GM19397 (cell line): ENCODE measurements around the gene CDKL2.

ENCODE experiments used
- ATAC-seq: cut with Tn5 transposase; IDR thresholded peaks from one replicate; pipeline ENCODE4 v1.9.1; 2021; ENCODE audit warnings: mild to moderate bottlenecking, moderate library complexity; ENCODE audit not compliant: unreplicated experiment

The CDKL2 gene

DNA sequence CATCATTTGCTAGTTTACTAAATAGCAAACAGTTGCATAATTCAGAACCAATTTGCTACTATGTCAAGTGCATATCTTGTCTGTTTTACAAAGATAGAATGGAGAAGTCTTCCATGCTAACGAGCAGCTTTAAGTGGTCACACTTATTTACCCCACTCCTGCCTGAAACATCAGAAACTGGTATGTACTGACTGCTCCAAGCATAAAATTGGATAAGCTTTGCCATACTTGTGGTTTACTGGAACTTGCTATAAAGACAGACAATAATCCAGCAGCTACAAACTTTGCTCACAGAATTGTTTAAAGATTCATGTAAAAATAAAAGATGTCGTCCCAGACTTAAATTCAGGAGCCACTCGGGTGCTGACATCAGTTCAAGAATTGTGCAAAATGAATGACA lies 13.3 kb upstream of the CDKL2 start:
- ATAC-seq: no peak

GRCh38 chr4:75639124-75639695 lies 8.9 kb upstream of the CDKL2 start:
- no peak for ATAC-seq

GRCh38 chr4:75637827-75638226 lies 7.5 kb upstream of the CDKL2 start:
- ATAC-seq: no peak

- no peak for ATAC-seq
These were observed 6.8 kb upstream of the CDKL2 start for GRCh38 chr4:75637176-75637575.

- ATAC-seq: no peak
These were observed 4.6 kb upstream of the CDKL2 start for GRCh38 chr4:75634951-75635350.

DNA sequence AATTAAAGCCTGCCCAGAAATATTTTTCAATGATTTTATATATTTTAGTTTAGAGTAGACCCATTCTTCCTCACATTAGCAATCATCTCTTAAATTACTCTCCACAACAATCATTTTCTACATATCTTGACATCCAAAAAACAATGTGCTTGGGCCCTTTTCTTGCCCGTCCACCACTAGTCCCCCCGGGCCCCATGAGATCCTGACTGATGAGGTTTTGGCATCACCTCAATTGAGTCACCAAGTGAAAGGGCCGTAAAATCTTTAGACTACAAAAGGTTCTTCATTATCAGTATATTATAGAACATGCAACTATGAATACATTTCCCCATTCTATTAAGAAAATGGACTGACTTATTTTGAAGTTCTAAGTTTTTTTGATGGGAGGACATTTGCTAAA lies 4.0 kb upstream of the CDKL2 start:
- no peak for ATAC-seq

DNA sequence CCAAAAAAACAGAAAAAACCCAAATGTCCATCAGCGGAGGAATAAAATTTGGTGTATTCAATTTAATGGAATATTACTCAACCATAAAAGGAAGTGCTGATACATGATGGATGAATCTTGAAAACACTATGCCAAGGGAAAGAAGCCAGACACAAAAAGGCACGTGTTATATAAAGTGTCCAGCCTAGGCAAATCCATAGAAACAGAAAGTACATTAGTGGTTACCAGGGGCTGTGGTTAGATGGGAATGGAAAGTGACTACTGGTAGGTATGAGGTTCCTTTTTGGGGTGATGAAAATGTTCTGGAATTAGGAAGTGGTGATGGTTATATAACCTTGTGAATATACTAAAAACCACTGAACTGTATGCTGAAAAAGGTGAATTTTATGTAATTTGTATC lies 3.5 kb upstream of the CDKL2 start:
- ATAC-seq: no peak

GRCh38 chr4:75630937-75631329 lies 605 bp upstream of the CDKL2 start:
- ATAC-seq: no peak

- no peak for ATAC-seq
These were observed 1.1 kb downstream of the CDKL2 start for GRCh38 chr4:75629239-75629638.

DNA sequence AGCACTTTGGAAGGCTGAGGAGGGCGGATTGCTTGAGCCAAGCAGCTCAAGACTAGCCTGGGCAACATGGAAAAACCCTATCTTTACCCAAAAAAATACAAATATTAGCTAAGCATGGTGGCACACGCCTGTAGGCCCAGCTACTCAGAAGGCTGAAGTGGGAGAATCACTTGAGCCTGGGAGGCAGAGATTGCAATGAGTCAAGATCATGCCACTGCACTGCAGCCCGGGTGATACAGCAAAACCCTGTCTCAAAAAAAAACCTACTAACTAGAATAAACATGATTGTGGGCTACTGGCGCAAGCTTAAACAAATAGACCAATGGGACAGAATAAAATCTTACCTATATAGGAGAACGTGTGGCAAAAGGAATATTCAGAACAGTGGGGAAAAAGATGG lies 7.3 kb downstream of the CDKL2 start:
- no peak for ATAC-seq

DNA sequence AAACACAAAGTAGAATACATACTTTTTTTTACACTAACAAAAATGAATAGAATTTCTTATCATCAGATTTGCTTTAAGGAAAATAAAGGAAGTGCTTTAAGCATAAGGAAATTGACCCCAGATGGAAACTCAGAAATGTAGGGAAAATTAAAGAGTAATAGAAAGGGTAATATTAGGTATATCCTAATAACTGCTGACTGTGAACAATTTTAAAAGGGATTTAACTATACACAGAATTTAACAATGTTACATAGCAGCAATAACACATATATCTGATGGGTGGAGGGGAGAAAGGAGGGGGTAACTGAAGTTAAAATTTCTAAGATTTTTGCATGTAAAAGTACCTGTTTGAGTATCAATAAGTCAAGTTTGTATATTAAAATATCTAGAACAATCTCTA lies 8.6 kb downstream of the CDKL2 start:
- ATAC-seq: no peak

DNA sequence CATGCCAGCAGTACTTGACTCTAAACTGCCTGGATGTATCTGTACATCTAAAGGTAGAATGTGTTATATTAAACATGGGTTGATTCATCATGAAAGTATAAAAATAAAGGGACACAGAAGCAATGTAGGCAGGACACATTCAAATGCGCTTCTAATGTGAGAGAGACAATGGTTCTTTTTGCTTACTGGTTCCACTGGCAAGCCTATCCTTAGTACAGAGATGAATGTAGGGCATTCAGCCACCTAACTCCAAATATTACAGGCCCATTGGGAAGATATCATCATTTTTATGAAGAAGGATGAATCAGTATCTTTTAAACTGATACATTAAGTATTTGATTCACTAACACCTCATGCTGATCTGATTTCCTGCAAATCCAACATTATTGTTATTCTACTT lies 18.0 kb downstream of the CDKL2 start:
- no peak for ATAC-seq

DNA sequence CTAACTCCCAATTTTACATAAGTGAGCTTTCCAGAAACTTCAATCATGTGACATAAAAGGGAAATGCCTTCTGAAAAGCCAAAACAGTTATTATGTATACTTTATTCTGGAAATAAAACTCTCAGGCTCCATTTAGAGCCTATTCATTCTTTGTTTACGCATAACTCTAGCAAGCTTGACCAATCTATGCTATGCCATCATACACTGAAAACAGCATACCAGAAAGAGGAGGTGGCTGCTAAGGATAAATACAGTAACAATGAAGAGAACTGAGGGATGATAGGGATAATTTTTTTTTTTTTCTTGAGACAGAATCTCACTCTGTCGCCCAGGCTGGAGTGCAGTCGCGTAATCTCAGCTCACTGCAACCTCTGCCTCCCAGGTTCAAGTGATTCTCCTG lies 24.4 kb downstream of the CDKL2 start:
- no peak for ATAC-seq

GRCh38 chr4:75599647-75600046 lies 30.7 kb downstream of the CDKL2 start:
- ATAC-seq: no peak

GRCh38 chr4:75598390-75598789 lies 31.9 kb downstream of the CDKL2 start:
- no peak for ATAC-seq

- ATAC-seq: no peak
These were observed 34.3 kb downstream of the CDKL2 start for GRCh38 chr4:75596061-75596460.

GRCh38 chr4:75593393-75593792 lies 36.9 kb downstream of the CDKL2 start:
- ATAC-seq: no peak

DNA sequence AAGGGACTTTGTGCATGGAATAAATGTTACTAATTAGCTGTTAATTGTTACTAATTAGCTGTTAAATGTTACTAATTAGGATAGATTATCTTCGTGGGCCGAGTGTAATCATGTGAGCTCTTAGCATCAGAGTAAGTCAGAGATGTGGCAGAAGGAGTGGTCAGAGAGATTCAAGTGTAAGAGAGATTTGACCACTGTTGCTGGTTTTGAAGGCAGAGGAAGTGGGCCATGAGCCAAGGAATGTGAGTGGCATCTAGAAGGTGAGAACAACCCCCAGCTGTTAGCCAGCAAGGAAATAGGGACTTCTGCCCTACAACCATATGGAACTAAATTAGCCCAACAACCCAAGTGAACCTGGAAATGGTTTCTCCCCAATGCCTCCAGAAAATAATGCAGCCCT lies 46.3 kb downstream of the CDKL2 start:
- ATAC-seq: no peak

- ATAC-seq: no peak
These were observed 62.6 kb downstream of the CDKL2 start for GRCh38 chr4:75567725-75568124.

GRCh38 chr4:75566911-75567310 lies 63.4 kb downstream of the CDKL2 start:
- ATAC-seq: no peak

DNA sequence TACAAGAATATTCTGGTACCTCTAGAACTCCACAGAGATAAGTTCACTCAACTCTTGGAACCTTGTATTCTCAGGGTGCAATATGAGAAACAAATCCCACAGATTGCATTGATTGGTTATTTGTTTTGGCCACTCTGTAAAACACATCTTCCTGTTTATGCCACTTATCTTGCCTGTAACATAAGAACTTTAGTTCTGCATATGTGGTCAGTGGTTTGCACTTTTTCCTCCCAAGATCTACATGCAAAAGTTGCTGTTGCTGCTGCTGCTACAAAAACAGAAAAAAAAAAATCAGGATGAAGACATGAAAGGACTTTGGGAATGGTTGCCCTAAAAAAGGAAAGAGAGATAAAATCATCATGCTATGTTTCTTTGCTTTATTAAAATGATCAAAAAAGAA lies 64.8 kb downstream of the CDKL2 start:
- no peak for ATAC-seq

DNA sequence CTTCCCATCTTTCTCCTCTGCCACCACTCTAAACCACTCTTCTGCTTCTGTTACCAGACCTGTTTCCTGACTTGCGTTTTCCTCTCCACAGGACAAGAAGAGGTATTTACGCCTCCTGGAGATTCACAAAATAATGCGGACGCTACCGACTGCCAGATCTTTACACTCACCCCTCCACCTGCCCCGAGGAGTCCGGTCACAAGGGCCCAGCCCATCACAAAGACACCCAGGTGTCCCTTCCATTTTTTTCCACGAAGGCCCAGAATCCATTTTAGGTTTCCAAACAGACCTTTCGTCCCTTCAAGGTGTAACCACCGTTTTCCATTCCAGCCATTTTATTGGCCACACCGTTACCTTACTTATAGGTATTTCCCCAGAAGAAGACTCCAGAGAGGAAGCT lies 66.3 kb downstream of the CDKL2 start:
- ATAC-seq: no peak

DNA sequence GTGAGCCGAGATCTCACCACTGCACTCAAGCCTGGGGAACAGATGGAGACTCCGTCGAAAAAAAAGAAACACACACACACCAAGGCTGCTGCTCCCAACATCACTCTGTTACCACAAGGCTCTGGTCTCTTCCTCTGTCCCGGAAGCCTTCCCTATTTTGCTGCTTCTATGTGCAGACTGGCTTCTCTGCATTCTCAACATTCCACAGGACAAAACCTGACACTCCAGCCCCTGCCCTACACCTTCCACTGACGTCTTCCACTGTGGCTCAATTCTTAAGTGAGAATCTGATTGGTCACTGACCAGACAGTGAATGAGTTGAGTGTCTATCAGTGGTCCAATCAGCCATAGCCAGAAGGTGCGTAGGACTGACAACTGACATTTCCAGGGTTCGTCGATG lies 68.5 kb downstream of the CDKL2 start:
- ATAC-seq: no peak

DNA sequence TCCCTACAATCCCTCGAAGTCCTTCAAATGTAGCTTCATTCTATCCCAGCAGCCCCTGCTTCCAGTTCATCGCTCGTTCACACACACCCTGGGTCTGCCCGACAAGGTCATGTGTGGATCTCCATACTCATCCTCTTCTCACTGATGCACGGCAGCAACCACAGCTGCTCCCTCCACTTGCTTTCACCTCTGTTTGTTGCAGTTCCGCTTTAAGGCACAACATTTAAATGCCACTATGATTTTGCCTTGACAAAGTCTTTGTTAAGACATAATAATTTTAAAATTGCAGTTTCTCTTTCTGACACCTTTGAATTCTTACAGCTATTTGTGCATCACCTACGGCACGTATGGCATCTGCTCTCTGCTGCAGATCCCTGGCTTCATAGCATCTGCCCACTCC lies 72.6 kb downstream of the CDKL2 start:
- no peak for ATAC-seq
